DMS 273 (cell line): Measurements from ENCODE around the gene TRIM17.

ENCODE experiments used
- DNase-seq: peaks from one replicate; lab custom pipeline; 2025; ENCODE audit not compliant: unreplicated experiment; lab: John Stamatoyannopoulos, UW

TRIM17 gene

DNA sequence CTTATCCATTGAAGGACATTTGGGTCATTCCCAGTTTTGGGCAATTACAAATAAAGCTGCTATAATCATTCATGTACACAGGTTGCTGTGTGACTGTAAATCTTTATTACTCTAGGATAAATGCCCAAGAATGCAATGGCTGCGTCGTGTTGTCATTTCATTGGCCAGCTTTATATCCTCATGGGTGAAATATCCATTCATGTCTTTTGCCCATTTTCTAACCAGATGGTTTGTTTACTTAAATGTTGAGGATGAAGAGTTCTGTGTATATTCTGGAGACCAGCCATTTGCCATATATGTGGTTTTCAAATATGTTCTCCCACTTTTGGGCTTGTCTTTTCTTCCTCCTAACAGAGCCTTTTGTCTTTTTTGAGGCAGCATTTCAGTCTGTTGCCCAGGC, 35.3 kb downstream of the TRIM17 start:
- DNase-seq, result no peak

DNA sequence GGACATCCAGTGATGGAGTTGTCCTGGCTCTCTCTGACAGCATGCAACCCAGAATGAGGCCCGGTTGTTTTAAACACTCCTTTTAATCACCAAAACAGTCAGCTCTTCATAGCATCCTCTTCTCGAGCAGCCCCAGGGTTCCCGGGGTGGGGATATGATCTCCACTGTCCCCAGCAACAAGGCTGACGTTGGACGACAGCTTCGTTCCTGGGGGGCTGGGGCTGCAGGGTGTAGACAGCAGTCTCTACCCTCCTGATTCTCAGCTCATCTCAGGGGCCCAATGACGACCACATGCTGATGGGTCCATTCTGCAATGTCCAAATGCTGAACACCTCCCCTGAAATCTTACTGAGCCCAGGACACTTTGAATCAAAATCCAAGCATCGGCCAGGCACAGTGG, 37.0 kb downstream of the TRIM17 start:
- no peak for DNase-seq

DNA sequence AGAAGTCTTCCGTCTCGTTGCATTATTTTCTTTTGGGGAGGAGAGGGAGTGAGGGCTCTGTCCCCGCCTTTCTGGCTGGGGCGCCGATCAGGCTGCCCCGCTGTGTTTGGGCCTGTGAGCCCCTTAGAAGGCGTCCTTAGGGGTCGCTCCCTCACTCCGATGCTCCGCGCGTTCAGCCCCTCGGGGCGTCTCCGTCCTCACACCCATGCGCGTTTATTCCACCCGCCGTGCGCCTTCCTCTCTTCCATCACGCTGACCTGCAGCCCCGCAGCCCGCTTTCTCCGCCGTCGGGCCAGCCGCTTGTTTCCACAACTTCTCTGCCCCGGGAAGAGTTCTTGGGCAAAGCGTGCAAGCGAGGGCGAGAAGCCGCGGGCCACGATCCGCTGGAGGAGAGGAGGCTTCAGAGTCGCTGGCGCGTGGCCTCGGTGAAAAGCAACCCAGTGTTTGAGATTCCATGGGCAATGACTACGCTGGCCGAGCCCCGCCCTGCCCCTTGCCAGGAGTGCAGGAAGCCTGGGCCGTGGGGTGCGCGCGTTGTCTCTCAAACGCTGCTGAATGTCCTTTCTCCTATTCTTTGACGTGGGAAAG, 37.7 kb downstream of the TRIM17 start:
- peak; percentile 42 for DNase-seq

DNA sequence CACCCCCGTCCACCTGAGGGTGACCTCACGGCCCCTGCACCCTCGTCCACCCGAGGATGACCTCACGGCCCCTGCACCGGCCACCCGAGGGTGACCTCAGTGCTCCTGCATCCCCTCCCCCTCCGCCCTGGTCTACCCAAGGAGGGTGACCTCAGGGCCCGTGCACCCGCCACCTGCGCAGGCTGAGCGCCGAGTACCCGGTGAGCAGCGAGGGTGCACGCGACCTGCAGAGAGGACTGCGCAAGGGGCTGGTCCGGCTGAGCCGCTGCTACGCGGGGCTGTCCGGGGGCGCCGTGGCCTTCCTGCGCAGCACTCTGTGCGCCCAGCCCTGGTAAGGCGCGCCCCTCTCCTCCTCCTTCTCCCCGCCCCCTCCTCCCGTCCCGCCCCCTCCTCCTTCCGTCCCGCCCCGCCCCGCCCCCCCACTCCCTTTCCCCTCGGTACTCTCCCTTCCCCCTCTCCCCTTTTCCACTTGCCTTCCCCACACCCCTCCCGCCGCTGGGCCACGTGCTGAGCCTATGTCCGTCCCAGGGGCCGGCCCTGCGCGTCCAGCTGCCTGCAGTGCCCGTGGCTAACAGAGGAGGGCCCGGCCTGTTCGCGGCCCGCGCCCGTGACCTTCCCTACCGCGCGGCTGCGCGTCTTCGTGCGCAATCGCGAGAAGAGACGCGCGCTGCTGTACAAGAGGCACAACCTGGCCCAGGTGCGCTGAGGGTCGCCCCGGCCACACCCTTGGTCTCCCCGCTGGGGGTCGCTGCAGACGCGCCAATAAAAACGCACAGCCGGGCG, 38.4 kb downstream of the TRIM17 start:
- peak; percentile 85 for DNase-seq

DNA sequence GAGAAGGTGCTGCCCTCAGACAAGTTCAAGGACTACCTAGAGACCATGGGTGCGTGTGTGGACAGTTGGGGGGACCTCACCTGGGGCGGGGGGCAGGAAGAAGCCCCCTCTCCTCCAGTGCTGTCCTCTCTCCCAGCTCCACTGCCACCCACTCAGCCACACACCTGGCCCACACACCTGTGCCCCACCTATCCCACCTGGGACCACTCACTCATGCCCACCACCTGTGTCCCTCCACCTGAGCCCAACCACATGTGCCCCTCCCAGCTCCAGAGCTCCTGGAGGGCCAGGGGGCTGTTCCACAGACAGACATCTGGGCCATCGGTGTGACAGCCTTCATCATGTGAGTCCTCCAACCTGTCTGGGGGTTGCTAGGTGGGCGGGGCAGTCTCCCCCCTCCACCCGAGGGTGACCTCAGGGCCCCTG, 39.0 kb downstream of the TRIM17 start:
- DNase-seq, result no peak

DNA sequence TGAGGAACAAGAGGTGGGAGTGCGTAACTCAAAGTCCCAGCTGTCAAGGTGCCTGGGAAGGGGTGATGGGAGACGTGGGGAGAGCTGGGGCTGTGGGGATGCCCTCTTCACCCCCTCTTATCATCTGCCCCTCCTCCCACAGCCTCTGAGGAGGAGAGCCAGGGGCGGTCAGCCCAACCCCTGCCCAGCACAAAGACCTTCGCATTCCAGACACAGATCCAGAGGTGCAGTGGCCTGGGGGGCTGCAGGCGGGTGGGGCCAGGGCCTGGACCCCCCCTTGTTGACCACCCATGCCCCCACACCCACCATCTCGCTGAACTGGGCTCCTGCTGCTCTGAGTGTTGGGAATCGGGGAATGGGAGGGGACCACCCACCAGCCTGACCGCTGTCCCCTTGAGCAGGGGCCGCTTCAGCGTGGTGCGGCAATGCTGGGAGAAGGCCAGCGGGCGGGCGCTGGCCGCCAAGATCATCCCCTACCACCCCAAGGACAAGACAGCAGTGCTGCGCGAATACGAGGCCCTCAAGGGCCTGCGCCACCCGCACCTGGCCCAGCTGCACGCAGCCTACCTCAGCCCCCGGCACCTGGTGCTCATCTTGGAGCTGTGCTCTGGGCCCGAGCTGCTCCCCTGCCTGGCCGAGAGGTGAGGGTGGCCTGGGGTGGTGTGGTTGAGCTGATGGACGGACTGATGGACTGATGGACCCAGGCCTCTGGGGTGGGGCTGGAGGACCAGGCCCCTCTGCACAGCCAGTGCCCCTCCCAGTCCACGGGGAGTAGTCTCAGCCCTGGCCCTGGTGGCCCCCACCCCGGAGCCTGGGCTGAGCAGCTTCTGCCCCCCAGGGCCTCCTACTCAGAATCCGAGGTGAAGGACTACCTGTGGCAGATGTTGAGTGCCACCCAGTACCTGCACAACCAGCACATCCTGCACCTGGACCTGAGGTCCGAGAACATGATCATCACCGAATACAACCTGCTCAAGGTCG, 39.7 kb downstream of the TRIM17 start:
- no peak for DNase-seq

DNA sequence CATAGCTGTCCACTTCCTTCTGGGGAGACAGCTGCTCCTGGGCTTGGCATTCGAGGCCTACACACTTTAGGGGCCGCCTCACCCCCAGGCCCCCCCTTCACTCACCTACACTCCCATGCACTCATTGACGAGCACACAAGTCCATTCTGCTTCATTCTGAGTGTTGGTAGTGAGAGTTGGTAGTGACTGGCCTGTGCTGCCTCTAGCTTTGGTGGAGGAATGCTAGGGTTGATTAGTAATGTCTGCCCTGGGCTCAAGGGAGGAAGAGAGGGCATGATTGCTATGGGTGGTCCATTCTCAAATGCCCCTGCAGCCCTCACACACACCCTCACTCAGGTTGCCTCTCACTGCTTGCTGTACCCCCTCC, 40.4 kb downstream of the TRIM17 start:
- no peak for DNase-seq

DNA sequence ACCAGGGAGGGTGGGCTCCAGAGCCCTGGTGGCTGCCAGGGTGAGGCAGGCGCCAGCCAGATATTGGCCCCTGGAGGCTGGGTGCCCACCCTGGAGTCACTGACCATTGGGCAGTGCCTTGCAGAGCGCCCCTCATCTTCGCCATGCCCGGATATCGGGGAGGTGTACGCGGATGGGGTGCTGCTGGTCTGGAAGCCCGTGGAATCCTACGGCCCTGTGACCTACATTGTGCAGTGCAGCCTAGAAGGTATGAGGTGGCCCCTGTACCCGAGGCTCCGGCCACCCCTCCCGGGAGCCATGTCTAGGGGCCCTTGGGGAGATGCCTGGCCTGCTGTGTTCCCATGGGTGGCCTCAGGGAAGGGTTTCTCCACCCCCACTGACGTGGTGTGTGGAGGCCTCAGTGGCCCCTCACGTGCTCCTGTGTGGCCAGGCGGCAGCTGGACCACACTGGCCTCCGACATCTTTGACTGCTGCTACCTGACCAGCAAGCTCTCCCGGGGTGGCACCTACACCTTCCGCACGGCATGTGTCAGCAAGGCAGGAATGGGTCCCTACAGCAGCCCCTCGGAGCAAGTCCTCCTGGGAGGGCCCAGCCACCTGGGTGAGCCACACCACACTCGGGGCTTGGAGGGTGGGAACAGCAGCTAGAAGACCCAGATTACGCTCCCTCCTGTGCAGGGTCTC, 40.9 kb downstream of the TRIM17 start:
- DNase-seq, result no peak

DNA sequence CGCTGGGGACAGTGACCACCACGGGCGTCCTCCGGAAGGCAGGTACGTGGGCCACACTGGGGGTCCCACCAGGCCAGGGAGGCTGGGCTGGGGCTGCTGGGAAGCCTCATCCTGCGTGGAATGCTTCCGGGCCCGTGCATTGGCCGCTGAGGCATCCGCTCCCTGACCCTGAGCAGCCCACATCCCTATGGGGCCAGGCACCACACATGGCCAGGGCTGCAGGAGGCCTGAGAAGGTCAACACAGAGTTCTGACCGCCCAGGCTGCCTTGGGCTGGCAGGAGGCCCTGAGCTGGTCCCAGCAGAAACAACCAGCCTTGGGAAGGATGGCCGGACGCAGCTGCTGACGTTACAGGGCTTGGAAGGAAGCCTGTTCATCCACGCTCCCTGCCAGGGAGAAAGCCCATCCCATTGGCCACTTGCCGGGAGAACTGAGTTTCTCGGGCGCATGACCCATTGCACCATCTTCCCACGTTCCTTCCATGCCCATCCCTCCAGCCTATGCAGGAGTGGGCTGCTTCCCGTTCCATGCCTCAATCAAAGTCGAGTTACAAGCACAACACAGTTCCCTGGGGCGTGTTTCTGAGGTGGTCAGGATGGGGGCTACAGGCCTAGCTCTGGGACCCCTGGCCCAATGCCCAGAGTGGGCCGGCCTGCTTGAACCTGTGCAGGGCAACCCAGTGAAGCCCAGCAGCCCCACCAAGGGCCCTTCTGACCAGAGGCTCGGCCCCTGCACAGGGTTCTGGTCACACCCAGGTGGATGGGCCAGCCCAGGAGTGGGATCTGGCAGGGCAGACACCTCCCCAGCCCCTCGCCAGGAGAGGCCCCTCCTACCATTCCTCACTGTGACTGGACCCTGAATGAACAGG, 41.7 kb downstream of the TRIM17 start:
- DNase-seq, result peak; percentile 55

DNA sequence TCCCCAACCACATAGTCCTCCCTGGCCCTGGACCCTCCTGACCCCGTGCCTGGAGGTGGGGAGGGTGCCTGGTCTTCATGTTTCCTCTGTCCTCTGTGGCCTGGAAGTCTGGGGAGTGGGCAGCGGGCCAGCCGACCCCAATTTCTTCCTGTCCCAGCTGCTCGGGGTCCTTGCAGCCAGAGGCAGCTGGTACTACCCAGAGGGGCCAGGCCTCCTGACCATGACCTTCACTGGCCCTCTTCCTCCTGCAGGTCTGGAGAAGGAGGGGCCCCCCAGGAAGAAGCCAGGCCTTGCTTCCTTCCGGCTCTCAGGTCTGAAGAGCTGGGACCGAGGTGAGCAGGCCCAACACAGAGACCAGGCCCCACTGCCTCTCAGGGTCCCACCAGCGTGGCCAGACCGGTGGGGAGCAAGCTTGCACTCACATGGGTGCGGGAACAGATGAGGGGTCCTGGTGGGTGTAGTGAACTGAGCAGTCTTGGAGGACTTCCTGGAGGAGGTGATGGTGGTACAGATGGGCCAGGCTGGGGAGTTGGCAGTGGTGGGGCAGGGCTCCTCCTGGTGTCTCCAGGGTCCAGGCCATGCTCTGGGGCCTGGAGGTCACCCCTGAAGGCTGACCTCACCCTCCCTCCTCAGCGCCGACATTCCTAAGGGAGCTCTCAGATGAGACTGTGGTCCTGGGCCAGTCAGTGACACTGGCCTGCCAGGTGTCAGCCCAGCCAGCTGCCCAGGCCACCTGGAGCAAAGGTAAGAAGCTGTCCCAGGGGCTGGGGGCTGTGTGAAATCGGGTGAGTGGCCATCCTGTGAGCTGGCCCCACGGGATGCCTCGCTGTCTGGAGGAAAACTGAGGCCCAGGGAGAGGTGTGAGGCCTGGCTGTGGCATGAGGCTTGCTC, 42.7 kb downstream of the TRIM17 start:
- no peak for DNase-seq

DNA sequence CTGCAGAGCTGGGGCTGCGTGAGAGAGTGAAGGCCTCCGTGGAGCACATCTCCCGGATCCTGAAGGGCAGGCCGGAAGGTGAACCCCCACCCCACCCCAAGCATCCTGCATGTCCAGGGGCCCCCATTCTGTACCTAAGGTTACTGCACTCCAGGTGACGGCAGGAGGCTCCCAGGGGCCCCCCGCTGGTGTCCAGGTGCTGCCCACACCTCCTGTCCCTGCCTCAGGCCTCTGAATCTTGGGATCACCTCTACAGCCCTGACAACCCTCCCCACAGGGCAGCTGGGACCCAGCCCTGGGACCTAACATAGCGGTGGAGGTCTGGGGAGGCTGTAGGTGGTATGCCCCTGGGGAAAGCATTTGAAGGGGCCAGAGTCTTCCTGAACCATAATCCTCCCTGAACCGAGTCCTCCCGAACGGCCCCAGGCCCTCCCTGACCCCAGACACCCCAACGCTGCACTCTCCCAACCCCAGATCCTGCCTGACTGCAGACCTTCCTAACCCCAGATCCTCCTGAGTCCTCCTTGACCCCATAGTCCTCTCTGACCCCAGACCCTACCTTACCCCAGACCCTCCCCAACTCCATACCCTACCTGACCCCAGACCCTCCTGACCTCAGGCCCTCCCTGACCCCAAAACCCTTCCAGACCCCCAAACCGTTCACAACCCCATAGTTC, 43.5 kb downstream of the TRIM17 start:
- no peak for DNase-seq

DNA sequence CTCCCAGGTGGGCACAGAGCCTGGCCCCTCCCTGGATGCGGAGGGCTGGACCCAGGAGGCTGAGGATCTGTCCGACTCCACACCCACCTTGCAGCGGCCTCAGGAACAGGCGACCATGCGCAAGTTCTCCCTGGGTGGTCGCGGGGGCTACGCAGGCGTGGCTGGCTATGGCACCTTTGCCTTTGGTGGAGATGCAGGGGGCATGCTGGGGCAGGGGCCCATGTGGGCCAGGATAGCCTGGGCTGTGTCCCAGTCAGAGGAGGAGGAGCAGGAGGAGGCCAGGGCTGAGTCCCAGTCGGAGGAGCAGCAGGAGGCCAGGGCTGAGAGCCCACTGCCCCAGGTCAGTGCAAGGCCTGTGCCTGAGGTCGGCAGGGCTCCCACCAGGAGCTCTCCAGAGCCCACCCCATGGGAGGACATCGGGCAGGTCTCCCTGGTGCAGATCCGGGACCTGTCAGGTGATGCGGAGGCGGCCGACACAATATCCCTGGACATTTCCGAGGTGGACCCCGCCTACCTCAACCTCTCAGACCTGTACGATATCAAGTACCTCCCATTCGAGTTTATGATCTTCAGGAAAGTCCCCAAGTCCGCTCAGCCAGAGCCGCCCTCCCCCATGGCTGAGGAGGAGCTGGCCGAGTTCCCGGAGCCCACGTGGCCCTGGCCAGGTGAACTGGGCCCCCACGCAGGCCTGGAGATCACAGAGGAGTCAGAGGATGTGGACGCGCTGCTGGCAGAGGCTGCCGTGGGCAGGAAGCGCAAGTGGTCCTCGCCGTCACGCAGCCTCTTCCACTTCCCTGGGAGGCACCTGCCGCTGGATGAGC, 44.3 kb downstream of the TRIM17 start:
- DNase-seq, result no peak

DNA sequence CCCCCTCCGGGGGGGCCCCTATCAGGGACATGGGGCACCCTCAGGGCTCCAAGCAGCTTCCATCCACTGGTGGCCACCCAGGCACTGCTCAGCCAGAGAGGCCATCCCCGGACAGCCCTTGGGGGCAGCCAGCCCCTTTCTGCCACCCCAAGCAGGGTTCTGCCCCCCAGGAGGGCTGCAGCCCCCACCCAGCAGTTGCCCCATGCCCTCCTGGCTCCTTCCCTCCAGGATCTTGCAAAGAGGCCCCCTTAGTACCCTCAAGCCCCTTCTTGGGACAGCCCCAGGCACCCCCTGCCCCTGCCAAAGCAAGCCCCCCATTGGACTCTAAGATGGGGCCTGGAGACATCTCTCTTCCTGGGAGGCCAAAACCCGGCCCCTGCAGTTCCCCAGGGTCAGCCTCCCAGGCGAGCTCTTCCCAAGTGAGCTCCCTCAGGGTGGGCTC, 44.9 kb downstream of the TRIM17 start:
- DNase-seq, result no peak

DNA sequence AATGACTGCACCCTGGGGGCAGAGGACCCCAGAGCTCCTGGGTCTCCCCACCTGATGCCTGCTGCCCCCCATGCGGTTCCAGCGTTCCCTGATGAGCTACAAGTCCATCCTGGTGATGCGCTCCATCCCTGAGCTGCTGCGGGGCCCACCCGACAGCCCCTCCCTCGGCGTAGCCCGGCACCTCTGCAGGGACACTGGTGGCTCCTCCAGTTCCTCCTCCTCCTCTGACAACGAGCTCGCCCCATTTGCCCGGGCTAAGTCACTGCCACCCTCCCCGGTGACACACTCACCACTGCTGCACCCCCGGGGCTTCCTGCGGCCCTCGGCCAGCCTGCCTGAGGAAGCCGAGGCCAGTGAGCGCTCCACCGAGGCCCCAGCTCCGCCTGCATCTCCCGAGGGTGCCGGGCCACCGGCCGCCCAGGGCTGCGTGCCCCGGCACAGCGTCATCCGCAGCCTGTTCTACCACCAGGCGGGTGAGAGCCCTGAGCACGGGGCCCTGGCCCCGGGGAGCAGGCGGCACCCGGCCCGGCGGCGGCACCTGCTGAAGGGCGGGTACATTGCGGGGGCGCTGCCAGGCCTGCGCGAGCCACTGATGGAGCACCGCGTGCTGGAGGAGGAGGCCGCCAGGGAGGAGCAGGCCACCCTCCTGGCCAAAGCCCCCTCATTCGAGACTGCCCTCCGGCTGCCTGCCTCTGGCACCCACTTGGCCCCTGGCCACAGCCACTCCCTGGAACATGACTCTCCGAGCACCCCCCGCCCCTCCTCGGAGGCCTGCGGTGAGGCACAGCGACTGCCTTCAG, 45.5 kb downstream of the TRIM17 start:
- peak; percentile 69 for DNase-seq

DNA sequence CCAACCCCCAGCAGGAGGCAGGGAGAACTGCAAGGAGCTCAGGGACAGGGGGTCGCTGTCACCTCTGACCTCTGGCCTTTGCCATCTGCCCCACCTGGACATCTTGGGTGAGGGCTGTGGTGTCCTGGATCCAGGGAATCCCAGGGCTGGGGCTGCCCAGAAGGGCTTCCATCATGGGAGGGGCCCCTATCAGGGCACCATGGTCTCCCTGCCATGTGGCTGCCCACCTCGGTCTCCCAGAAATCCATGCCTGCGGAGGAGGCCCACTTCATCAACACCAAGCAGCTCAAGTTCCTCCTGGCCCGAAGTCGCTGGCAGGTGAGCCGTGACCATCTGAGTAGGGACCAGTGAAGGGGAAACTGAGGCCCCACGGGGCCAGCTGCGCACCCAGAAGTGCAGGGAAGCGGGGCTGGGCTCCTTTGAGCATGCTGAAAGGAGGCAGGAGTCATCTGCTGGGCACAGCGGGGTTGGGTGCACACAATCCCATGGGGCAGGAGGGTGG, 46.2 kb downstream of the TRIM17 start:
- DNase-seq, result no peak

DNA sequence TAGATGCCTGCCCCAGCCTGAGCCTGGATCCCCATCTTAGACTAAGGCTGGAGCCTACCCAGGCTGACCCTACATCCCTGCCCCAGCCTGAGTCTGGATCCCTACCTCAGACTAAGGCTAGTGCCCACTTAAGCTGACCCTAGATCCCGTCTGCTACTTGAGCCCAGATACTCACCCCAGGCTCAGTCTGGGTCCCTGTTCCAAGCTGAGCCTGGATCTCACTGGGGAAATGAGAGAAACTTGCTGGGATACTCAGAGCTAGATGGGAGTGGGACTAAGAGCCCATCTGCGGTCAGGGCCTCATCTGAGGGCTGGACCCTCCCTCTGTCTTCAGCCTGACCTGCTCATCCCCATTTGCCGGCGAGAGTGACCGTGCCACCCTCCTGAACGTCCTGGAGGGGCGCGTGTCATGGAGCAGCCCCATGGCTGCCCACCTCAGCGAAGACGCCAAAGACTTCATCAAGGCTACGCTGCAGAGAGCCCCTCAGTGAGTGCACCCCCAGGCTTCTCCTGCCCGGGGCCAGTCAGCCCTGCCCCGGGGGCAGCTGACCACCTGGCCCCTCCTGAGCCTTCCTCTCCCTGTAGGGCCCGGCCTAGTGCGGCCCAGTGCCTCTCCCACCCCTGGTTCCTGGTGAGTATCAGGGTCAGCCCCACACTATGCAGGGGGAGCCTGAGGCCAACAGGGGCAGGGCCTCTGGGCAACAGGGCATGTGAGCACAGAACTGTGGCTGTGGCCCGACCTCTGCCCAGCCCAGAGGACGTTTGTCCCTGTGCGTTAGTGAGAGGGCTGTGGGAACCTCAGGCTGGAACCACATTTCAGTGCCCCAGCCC, 46.8 kb downstream of the TRIM17 start:
- no peak for DNase-seq
